KOPT-K1 (cell line): ENCODE results near the gene TBC1D5.

ENCODE experiments used
- H3K27ac ChIP-seq: fragments of 200-600 bp; sonication (generic); 2 replicates; pipeline ENCODE4 v1.5.1; 2016; ENCODE audit warnings: antibody characterized with exemption, mild to moderate bottlenecking, low read depth, low read length; ENCODE audit not compliant: poor library complexity, severe bottlenecking
- H3K36me3 ChIP-seq: fragments of 200-600 bp; sonication (generic); 2 replicates; pipeline ENCODE4 v1.5.1; 2017; ENCODE audit warnings: antibody characterized with exemption, mild to moderate bottlenecking, low read length, moderate library complexity; ENCODE audit not compliant: insufficient read depth
- H3K9me3 ChIP-seq: fragments of 200-600 bp; sonication (generic); 2 replicates; pipeline ENCODE4 v1.5.1; 2017; ENCODE audit warnings: antibody characterized with exemption, low read length, mild to moderate bottlenecking; ENCODE audit not compliant: insufficient read depth, poor library complexity, severe bottlenecking

Gene TBC1D5

DNA sequence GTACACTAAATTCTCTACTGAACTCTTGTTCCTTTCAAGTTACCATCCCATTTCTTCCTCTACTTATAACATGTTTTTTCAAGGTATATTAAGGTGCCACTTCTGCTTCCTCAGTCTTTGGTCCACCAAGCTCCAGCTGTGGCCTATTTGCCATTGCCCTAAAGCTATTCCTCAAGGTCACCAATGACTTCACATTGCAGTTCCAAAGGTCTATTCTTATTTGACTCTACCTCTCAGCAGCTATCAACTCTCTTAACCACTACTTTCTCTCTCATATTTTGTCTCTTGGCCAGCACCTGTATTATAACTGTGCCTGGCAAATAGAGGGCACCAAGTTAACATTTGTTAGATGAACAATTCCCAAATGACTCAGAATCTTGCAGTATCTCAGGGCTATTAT lies 503.0 kb downstream of the TBC1D5 start:
- H3K36me3 ChIP-seq = 0 out of 2 replicates have a peak, but pooled peaks cover 8% of the 10 kb centered on the region
- no peaks in the 10 kb centered on the region for H3K9me3 ChIP-seq
- no peak overlapping the region for H3K27ac ChIP-seq

DNA sequence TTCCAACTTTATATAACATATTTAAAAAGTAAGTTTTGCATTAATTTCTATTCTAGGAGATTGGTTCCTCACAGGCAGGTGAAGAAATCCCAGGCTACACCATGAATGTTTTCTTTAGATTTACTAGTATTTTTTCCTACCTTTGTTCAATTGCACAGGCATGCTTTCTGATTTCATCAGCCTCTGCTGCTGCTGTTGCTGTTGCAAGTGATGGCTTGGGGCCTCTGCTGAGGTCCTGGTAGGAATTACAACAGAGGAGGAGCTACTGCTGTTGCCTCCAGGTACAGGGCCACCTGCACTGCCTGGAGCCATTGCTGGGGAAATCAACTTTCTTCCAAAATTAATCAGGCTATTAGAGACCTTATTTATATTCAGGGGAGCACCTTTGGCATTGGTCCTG lies 504.4 kb downstream of the TBC1D5 start:
- H3K27ac ChIP-seq = no peak overlapping the region

DNA sequence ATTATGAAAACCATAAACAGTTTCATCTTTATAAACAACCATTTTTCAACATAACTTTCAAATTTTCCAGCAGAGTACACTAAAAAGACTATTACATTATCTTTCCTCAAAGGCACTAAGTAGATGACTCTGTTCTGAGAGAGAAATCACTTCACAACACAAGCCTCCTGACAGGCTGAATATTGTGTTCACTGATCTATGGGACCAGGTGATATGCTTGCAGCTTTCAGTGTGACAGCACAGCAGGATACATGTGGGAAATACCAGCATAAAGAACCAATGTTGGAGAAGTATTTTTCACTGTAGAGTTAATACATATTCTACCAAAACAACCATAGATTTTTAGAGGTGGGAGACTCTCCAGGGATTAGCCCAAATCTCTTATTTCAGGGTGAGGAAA lies 507.1 kb downstream of the TBC1D5 start:
- no peaks in the 10 kb centered on the region for H3K9me3 ChIP-seq
- no peak overlapping the region for H3K27ac ChIP-seq
- 0 out of 2 replicates have a peak, but pooled peaks cover 8% of the 10 kb centered on the region for H3K36me3 ChIP-seq

More for the DNA sequence above, 504.4 kb downstream of the TBC1D5 start:
- H3K9me3 ChIP-seq = no peaks in the 10 kb centered on the region
- H3K36me3 ChIP-seq = 0 out of 2 replicates have a peak, but pooled peaks cover 8% of the 10 kb centered on the region

DNA sequence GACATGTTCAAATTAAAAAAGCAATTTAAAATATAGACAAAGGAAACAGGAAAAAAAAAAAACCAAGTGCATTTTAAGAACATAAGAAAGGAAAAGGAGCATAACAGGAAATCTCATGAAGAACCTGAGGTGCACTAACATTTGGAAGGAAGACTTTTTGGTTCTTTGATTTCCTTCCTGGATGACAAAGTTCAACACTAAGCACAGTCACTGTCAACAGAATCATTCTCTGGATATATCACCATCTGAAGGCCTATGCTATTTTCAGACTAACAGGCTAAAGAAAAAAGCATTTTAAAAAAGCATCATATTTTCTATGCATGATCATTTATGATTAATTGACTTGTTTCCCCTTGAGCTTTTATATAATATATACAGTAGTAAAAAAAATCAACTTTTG lies 508.0 kb downstream of the TBC1D5 start:
- H3K36me3 ChIP-seq = 0 out of 2 replicates have a peak, but pooled peaks cover 8% of the 10 kb centered on the region
- no peaks in the 10 kb centered on the region for H3K9me3 ChIP-seq
- H3K27ac ChIP-seq = no peak overlapping the region

DNA sequence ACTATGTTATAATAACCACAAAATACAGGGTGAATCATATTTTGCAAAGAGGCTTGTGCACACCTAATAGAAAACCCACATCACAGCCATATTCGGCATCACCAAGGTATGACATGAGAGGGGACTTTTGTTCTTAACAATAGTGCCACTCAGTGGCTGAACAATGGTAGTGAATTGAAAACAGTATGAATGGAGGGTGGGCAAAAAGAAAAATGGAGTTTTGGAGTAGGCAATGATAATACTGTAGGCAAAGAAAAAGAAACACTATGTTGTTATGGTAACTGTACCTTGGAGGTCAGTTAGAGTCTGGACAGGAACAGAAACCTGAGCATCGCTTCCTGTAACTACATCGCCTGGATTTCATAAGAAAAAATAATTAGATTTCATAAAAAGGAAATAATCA lies 509.0 kb downstream of the TBC1D5 start:
- H3K27ac ChIP-seq = no peak overlapping the region

DNA sequence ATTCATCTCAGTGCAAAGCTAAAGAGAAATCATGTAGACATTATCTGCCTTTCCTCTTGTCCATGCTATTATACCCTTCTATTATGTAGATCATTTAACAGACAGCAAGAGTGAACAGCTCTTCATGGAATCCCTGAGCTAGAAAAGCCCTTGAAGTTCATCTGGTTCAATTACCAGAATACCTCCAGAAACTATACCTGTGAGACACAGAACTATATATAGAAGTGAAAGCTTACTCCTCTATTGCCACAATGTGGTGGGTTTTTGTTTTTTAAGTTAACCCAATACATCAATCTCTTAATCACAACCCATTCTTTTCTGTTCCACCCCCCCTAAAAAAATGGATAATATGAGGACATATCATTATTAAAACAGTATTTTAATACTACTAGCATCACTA lies 510.0 kb downstream of the TBC1D5 start:
- no peak overlapping the region for H3K27ac ChIP-seq
- H3K36me3 ChIP-seq = 0 out of 2 replicates have a peak, but pooled peaks cover 6% of the 10 kb centered on the region
- H3K9me3 ChIP-seq = no peaks in the 10 kb centered on the region

More for the DNA sequence above, 509.0 kb downstream of the TBC1D5 start:
- 0 out of 2 replicates have a peak, but pooled peaks cover 8% of the 10 kb centered on the region for H3K36me3 ChIP-seq
- no peaks in the 10 kb centered on the region for H3K9me3 ChIP-seq

DNA sequence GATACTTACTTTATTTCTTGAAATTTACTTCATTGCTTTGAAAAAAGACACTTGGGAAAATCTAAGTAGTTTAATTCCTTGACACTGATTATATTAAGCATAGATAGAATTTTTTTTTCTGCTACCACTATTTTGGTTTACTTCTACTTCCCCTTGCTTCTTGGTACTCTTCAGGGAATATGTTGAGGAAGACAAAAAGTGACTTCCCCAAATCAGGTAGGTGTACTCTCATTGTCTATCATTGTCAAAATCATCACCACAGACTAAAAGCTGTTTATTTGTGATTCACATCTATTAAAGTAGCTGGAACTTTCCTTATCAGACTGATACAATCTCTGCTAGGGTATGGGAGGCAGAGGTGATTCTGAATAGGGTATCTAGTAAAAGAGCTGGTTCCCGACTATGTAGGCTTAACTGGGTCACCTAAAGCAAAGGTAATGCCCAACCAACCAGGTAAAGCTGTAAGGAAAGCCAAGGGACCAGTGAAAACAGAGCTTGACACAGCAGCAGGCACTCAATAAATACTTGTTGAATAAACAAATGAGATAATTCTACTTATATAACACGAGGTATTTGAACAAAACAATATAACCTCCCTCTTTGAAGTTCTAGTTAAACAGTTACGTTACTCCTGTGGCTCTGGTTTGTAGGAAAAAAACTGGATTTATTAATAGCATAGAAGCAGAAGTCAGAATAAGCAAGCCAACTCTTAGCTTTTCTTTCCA lies 510.7 kb downstream of the TBC1D5 start:
- H3K27ac ChIP-seq = no peak overlapping the region
- no peaks in the 10 kb centered on the region for H3K36me3 ChIP-seq
- no peaks in the 10 kb centered on the region for H3K9me3 ChIP-seq

DNA sequence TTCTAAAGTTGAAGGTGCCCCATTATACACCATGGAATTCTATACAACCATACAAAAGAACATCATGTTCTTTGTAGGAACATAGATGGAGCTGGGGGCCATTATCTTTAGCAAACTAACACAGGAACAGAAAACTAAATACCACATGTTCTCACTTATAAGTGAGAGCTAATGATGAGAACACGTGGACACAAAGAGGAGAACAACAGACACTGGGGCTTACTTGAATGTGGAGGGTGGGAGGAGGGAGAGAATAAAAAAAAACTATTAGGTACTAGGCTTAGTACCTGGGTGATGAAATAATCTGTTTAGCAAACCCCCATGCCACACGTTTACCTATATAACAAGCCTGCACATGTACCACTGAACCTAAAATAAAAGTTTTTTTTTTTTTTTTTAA lies 515.0 kb downstream of the TBC1D5 start:
- H3K9me3 ChIP-seq = no peaks in the 10 kb centered on the region
- no peak overlapping the region for H3K27ac ChIP-seq
- no peaks in the 10 kb centered on the region for H3K36me3 ChIP-seq

DNA sequence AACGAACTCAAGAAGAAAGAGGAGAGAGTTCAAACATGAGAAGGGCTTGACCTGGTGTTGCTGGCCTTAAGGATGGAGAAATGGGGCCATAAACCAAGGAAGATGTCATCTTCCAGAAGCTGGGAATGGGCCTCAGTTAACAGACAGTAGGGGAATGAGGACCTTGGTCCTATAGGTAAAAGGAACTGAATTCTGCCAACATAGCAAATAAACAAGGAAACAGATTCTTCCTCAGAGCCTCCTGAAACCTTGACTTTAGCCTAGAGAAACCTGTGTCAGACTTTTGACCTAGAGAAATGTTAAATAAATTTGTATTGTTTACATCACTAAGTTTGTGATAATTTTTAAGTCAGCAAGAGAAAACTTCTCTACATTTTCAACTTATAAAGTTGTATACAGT lies 520.9 kb downstream of the TBC1D5 start:
- H3K27ac ChIP-seq = no peak overlapping the region
- no peaks in the 10 kb centered on the region for H3K36me3 ChIP-seq
- no peaks in the 10 kb centered on the region for H3K9me3 ChIP-seq

DNA sequence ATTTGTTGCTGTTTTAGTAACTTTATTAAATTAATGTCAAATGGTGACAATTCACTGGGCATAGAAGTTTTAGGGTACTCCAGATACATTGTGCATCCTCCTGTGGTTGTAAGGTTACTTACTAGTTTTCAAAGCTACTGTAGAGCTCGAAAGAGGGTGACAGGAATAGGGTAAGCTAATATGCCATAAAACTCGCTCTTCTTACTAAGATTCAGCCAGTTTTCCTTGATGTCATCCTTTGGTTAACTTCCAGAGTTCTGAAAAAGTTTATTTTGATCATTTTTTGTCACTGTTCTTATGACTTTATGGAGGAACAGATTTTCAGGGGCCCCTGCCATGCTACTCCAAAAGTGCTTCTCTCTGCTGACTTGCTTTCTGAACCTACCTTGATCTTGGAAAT lies 522.8 kb downstream of the TBC1D5 start:
- Histone ChIP-seq H3K27ac (no peak overlapping the region), H3K9me3 (no peaks in the 10 kb centered on the region), H3K36me3 (no peaks in the 10 kb centered on the region)

DNA sequence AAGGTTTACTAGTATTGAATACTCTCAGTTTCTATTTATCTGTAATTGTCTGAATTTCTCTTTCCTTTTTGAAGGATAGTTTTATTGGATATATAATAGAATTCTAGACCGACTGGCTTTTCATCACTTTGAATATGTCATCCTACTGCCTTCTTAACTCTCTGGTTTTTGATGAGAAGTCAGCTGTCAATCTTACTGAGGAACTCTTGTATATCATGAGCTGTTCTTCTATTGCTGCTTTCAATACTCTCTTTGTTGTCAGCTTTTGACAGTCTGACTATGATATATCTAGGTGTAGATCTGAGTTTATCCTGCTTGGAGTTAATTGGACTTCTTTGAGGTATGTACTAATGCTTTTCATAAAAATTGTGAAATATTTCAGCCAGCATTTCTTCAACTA lies 523.8 kb downstream of the TBC1D5 start:
- Histone ChIP-seq H3K36me3 (no peaks in the 10 kb centered on the region), H3K9me3 (no peaks in the 10 kb centered on the region), H3K27ac (no peak overlapping the region)

DNA sequence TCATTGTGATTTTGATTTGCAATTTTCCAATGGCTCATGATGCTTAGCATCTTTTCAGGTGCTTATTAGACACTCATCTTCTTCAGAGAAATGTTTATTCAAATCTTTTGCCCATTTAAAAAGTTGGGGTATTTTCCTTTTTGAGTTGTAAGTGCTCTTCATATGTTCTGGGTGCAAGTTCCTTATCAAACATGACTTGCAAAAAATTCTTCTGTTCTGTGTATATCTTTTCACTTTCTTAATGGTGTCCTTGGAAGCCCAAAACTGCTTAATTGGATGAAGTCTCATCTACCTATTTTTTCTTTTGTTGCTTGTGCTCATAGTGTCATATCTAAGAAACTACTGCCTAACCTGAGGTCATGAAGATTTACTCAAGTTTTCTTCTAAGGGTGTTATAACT lies 524.8 kb downstream of the TBC1D5 start:
- Histone ChIP-seq H3K9me3 (no peaks in the 10 kb centered on the region), H3K36me3 (peaks cover 7% of the 10 kb centered on the region), H3K27ac (no peak overlapping the region)

DNA sequence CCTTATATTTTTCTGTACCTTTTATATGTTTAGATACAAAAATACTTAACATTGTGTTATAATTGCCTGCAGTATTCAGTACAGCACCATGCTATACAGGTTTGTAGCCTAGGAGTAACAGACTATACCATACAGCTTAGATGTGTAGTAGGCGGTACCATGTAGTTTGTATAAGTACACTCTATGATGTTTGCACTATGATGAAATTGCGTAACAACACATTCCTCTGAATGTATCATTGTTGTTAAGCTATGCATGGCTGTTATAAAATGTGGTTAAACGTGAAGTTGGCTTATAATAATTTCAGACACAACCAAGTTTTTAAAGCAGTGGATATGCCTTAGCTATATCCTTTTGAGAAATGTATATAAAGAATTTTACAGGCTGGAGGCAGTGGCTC lies 529.3 kb downstream of the TBC1D5 start:
- H3K27ac ChIP-seq = no peak overlapping the region
- no peaks in the 10 kb centered on the region for H3K9me3 ChIP-seq
- peaks cover 18% of the 10 kb centered on the region for H3K36me3 ChIP-seq

DNA sequence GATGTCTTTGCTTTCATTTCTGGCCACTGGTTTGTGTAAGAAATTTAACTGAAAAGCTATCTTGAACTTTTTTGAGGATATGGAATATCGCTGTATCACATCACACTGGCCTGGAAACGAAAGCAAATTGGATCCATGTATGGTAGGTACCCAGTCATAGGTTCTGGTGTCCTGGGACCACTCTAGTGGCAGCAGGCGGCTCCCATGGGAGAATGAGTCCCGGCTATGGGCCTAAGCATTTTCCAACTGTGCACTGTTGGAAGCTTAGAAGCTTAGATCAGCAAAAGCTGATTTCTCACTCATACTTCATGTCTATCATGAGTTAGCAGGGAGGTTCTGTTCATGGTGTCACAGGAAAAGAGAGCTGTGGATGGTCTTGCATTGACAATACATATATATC lies 534.5 kb downstream of the TBC1D5 start:
- peaks cover 19% of the 10 kb centered on the region for H3K36me3 ChIP-seq
- H3K27ac ChIP-seq = no peak overlapping the region
- H3K9me3 ChIP-seq = peaks cover 5% of the 10 kb centered on the region

DNA sequence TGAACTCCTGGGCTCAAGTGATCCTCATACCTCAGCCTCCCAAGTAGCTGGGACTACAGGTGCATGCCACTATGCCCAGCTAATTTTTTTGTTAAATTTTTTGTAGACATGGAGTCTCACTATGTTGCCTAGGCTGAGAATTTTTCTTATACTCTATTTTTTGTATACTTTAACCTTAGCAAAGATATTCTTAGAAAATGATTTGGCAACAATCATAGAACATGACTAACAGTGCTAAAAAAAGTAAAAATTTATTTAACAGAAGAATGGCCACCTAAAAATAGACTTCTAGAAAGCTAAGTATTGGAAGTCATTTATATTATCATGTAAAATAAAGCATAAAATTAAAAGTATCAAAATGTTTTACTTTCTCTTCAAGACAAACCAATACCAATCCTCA lies 535.4 kb downstream of the TBC1D5 start:
- peaks cover 25% of the 10 kb centered on the region for H3K36me3 ChIP-seq
- peaks cover 15% of the 10 kb centered on the region for H3K9me3 ChIP-seq
- H3K27ac ChIP-seq = no peak overlapping the region

DNA sequence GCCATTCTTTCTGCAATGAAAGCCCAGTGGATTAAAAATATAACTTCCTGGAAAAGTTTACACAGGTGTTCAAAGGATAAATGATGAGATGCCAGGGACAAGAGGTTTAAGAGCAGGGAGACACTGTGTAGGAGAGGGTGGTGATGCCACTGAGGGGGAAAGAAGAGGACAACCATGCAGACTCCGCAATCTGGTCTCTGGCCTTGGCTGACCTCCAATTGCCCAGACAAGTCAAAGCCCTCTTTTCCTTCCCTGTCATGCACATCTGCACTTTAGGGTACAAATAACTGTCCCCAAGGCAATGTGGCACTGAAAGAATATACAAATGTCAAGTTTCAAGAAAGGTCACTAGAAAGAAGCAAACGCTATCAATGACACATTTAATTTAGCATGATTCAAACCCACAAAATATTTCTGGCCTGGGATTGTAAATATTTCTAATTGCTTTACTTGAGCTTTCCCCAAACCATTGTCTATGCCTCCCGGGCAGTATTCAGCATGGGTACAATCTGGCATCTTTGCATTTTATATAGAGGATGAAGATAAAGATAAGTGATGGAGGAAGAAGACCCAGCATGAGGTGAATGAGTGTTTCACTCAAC lies 538.3 kb downstream of the TBC1D5 start:
- no peak overlapping the region for H3K27ac ChIP-seq
- peaks cover 26% of the 10 kb centered on the region; the same call in 1 of the 2 replicates for H3K36me3 ChIP-seq
- peaks cover 24% of the 10 kb centered on the region for H3K9me3 ChIP-seq
